ENCODE data around the gene SAMD14. TPM values are rescaled to one million over a fixed set of nuclear protein-coding genes. Genes with fewer than 3 reads are reported as not detected.

The SAMD14 gene
- total RNA-seq, 1 donor from 2014 or later: 2.0 TPM

GRCh38 chr17:50114849-50115357, 15.1 kb downstream of the SAMD14 start:
- intact Hi-C loops (cut with micrococcal nuclease): loop anchor here (1.0 kb wide), 3 partner anchors 15 to 83 kb away; partner anchors contain the start of gene SAMD14

DNA sequence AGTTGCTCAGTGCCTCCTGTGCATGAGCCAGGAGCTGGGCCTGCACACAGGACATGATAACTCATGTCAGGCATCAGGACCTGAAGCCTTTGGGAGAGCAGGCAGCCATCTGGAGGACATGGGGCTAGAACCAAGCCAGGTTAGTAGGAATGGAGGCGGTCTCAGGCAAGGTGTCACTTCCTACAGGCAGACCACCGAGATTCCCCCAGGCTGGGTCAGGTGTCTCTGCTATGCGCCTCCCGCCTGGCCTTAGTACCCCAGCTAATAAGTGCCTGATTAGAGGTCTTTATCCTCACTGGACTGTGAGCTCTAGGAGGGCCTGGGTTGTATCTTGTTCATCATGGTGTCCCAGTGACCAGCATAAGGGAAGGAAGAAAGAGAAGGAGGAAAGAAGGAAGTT, 15.6 kb downstream of the SAMD14 start:
- intact Hi-C loops (cut with micrococcal nuclease): no loop called here

DNA sequence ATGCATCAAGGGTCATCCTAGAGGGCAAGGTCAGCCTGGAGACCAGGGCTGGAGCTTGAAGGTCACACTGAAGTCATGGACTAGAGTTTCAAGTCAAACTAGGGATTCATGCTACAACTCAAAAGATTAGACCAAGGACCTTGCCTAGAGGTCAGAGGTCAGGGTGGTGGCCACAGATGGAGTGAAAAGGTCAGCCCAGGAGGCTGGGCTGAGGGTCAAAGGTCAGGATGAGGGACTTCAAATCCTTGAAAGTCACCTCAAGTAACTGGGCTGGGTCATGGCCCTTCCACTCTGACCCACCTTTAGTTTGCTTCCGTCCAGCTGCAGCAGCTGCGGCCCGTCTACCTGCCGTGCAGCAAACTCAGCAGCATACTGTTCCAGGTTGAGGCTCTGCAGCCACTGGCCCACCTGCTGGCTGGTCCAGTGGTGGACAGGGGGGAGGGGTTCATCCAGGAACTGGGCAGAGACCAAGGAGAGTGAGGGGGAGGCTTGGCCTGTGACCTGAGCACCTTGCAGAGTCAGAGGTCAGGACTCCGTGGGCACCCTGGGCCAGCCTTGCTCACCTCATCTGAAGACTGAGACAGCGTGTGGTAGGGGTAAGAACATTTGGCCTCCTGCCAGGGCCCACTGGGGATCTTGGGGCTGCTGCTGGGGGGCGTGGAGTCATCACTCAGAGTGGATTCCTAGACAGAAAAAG, 16.2 kb downstream of the SAMD14 start:
- intact Hi-C loops (cut with micrococcal nuclease): no loop called here

DNA sequence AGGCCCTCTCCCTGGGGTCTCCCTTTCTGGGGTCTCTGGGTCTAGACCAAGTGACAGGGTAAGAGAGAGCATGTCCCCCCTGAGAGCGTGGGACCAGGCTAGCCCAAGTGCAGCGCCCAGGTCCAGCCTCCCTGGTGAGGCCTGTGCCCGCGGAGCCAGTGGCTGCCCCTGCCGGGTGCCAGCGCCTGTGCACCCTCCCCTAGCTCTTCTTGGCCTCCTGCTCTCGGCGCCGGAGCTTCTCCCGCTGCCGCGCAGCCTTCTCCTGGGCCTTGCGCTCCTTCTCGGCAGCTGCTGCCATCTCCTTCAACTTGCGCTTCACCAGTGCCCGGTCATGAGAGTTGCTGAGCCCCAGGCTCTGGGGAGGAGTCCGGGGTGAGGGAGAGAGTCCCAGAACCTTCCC, 17.3 kb downstream of the SAMD14 start:
- intact Hi-C loops (cut with micrococcal nuclease): no loop called here

DNA sequence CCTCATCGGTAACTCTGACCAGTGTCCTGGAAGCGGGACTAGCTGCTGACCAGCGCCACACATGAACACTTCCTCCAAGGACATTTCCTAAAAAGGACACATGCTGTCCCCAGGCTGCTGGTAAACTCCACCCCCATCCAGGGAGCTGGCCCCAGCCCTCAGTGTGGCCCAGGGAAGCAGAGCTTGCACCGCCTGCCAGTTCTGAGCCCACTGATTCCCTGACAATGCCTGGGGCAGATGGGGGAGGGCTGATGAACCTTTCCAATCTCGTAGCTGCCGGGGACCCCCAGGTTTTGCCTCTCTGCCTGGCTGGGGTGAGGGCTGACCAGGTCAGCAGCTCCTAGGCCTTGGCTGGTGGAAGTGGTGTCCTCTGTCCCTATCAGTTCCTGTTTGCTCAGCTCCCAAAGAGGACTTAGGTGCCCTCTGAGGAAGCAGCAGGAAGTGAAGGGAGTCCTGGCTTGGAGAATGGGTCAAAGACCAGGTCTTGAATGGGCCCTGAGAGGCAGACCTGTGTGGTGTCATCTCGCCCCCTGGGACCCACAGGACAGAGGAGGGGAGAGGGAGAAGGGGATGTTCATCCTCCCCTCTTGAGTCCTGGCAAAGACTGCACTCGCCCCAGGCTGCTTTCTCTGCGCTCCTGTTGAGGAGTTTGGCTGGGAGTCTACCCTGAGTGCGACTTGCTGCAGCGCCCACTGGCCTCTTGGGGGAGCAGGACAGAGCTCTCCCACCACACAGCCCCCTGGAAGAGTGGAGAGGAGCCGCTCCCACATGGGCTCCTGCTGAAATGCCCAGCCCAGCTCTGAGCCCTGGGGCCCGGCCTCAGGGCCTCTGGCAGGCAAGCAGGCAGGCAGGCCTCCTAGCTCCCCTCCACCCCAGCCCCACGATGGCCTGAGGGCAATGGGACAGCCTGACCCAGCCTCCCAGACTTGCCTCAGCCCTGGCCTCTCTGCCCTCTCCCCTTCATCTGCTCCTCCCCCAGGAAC, 18.0 kb downstream of the SAMD14 start:
- intact Hi-C loops (cut with micrococcal nuclease): no loop called here

DNA sequence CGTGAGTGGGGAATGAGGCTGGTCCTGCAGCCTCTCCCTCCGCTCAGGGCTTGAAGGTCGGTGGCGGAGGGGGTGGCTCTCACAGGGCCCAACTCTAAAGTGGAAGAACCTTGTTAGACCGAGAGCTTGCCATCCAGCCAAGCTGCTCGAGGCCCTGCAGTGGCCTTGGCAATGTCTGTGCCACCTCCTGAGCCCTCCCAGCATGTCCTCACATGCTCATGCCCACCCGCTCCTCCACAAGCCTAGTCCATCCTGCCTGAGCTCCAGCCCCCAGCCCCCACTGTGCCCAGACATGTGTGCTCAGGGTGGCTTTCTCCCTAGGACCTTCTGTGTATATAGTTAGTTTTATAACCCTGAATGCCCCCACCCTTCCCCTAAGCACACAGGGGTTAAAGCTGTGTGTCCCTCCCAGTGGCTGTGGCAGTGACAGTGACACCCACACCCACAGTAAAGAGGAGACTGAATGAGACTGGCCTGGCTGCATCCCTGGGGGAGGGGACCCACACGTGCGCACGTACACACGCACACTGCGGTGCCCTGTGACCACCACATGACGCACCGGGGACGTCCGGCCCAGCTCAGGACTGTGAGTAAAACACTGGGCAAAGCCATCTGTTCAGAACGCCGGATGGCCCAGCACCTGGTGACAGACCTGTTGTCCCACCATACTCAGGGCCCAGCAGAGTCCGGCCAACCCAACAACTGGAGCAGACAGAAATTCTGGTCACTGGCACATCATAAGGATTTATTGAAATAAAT, 19.2 kb downstream of the SAMD14 start:
- intact Hi-C loops (cut with micrococcal nuclease): no loop called here

DNA sequence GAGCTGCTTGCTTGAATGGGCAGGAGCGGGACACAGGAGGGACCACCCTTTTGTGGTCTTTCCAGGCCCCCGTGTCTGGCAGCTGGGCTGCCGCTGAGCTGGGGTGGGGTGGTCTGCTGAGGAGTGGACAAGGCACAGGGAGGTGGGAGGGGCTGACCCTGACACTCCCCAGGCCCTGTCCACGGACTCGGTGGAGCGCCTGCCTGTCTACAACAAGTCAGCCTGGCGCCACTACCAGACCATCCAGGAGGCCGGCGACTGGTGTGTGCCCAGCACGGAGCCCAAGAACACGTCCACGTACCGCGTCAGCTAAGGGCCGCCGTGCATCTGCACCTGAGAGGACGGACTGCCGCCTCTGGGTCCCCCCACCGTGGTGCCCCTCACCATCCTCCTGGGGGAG, 20.2 kb downstream of the SAMD14 start:
- intact Hi-C loops (cut with micrococcal nuclease): no loop called here

- intact Hi-C loops (cut with micrococcal nuclease): no loop called here
These were observed 20.8 kb downstream of the SAMD14 start for GRCh38 chr17:50109207-50109606.

- intact Hi-C loops (cut with micrococcal nuclease): no loop called here
These were observed 21.4 kb downstream of the SAMD14 start for GRCh38 chr17:50108556-50108955.

GRCh38 chr17:50107790-50108414, 22.1 kb downstream of the SAMD14 start:
- intact Hi-C loops (cut with micrococcal nuclease): no loop called here

GRCh38 chr17:50106393-50107131, 23.4 kb downstream of the SAMD14 start:
- intact Hi-C loops (cut with micrococcal nuclease): no loop called here

- intact Hi-C loops (cut with micrococcal nuclease): no loop called here
These were observed 24.1 kb downstream of the SAMD14 start for GRCh38 chr17:50105811-50106210.

DNA sequence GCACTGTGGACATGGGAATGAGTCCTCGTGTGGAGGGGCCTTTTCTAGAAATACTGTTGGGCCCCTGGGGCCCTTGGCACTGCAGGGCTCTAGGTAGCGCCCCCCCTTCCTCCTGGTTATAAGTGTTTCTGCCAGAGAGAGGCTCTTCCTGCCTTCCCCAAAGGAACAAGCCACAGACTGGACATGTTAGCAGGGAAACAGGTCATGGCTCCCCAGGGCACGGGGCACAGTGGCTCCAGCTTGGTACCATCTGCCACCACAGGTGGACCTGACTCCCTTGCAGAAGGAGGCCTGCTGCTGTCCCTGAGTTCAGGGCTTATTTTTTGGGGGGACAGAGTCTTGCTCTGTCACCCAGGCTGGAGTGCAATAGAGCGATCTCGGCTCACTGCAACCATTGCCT, 26.0 kb downstream of the SAMD14 start:
- intact Hi-C loops (cut with micrococcal nuclease): no loop called here

DNA sequence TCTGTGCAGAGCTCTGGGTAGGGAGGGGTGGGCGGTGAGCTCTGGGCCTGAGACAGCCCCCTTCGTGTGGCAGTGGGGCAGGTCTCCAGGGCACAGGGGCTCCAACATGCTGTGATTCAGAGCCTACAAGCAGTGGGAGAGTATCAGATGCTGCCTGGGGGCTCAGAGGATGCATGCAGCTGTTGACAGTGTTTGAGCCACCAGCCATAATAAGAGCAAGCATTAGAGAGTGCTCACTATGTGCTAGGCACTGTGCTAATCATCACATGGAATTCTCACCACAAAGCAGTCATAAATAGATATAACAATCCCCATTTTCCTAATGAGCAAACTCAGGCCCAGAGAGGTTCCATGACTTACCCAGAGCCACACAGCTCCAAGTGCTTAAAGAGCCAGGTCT, 26.7 kb downstream of the SAMD14 start:
- intact Hi-C loops (cut with micrococcal nuclease): no loop called here

DNA sequence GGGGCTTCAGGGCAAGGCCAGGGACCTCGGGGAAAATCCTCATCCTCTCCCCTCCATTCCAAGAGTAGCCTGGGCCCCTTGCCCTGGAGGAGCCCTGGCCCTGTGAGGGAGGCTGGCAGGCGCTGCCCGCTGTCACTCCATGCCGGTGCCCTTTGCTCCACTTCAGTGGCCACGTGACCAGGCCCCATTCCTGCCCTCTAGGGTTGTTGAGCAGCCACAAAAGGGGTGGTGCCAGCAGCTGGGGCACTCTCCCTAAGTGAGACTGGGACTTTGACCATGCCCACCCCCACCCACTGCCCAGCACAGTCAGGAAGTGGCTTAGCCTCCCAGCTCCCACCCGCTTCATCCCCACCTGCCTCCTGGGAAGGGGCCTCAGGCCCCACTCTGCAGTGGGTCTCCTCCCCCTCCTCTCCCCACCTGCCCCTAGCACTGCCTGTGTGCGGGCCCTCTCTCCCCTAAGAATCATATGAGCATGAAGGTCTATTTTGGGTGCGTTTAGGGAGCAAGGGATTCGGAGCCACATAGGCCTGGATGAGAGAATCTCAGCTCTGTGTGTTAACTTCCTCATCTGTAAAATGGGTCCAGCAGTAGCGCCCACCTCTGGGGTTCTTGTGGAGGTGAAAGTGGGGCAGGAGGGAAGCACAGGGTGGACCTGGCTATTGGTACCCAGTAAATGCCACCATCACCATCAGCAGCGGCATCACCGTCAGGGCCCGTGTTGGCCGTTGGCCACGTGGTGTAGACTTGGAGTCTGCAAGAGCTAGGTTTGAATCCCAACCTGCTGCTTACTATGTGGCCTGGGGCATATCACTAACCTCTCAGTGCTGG, 27.6 kb downstream of the SAMD14 start:
- intact Hi-C loops (cut with micrococcal nuclease): no loop called here

DNA sequence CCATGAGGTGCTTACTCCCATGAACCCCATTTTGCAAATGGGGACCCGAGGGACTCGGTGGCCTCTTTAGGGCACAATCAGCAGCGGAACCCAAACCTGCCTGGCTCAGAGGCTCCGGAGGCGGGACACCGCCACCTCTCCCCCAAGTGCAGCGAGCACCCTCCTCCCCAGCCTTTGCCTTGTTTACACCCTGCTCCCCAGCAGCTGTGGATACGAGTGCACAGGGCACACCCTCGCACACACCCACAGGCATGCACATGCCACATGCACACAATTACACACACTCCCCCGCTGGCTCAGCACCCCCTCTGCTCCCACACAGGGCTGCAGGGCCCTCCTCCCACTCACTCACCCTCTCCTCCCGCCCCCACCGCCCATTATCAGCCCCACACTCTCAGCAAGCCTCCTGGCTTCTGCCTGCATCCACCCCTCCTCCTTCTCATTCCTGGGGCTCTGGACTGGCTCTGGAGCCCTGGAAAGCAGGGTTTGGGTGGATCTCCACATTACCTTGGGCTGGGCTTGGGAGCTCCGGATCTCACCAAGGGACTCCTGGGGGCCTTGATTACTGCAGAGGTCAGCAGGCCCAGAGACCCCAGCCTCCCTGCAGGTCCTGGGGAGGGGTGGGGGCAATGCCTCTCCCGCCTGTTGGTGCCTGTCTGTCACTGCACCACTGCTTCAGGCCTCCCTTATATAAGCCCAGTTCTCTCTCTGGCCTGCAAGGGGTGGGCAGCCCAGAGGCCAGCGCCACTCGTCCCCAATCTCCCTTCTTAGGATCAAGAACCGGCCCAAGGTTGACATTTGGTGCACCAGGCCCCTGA, 28.4 kb downstream of the SAMD14 start:
- intact Hi-C loops (cut with micrococcal nuclease): no loop called here

DNA sequence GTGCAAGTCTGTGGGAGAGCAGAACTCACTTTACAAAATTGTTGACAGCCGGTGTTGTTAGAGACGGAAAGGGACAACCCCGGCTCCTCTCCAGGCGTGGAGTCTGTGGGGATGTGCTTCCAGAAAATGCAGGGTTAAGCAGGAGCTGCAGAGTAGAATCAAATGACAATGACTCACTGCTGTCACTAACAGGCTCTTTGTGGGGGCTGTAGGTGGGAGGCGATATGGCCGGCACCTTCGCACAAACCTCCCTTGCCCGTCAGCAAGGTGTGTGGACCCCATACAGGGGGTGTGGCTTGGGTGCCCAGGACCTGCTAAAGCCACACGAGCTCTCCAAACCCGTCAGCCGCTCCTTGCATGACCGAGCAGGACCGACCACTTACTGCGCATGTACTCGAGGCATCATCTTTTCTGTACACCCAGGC, 29.0 kb downstream of the SAMD14 start:
- intact Hi-C loops (cut with micrococcal nuclease): no loop called here

- intact Hi-C loops (cut with micrococcal nuclease): no loop called here
These were observed 29.5 kb downstream of the SAMD14 start for GRCh38 chr17:50100480-50100883.
